PC-9 (cell line): ENCODE measurements around the gene CDH11. TPM values are rescaled to one million over a fixed set of nuclear protein-coding genes. Genes with fewer than 3 reads are reported as not detected.

Experiments used
- BruUV-seq: library from RNA; stranded (reverse); fragments of 400-500 nt; replicated peaks from 2 replicates; lab custom pipeline; 2021; lab: Mats Ljungman, UMichigan
- CTCF ChIA-PET: fragments of 300-600 bp; sonication (Branson Sonifier 250); formaldehyde crosslinking; loops from one replicate; lab custom pipeline; 2022; ENCODE audit warnings: antibody characterized with exemption; lab: Charles Lee
- POLR2A ChIA-PET: fragments of 300-600 bp; sonication (Branson Sonifier 250); formaldehyde crosslinking; loops from one replicate; lab custom pipeline; 2022; ENCODE audit warnings: antibody characterized with exemption; ENCODE audit not compliant: unreplicated experiment; lab: Charles Lee
- DNase-seq, 2 experiments: peaks; one replicate each; pipeline versions ENCODE4 v3.0.0 to v3.0.0-alpha.2; 2015 to 2022; ENCODE audit warnings: mixed read lengths in 1 of 2
- H2AFZ ChIP-seq: fragments of 200-600 bp; sonication (generic); 2 replicates; pipeline ENCODE4 v1.8.1; 2017; ENCODE audit warnings: antibody characterized with exemption
- H3F3A ChIP-seq: fragments of 200-600 bp; sonication (generic); 2 replicates; pipeline ENCODE4 v1.8.1; 2017; ENCODE audit warnings: antibody characterized with exemption, mild to moderate bottlenecking, low read depth; ENCODE audit not compliant: insufficient read depth
- H3K27ac ChIP-seq: fragments of 200-600 bp; sonication (generic); 2 replicates; pipeline ENCODE4 v1.6.1; 2016; ENCODE audit warnings: mixed run types
- H3K27me3 ChIP-seq: fragments of 200-600 bp; sonication (generic); 2 replicates; pipeline ENCODE4 v1.6.1; 2016; ENCODE audit warnings: low read depth, mixed run types; ENCODE audit not compliant: insufficient read depth
- H3K36me3 ChIP-seq: fragments of 200-600 bp; sonication (generic); 2 replicates; pipeline ENCODE4 v1.6.1; 2016; ENCODE audit warnings: low read depth, mixed run types
- H3K4me1 ChIP-seq: fragments of 200-600 bp; sonication (generic); replicated peaks from 2 replicates; pipeline ENCODE4 v1.6.1; 2016; ENCODE audit warnings: mixed run types; ENCODE audit not compliant: insufficient read depth
- H3K4me2 ChIP-seq: fragments of 200-600 bp; sonication (generic); 2 replicates; pipeline ENCODE4 v1.6.1; 2017; ENCODE audit warnings: mixed run types
- H3K4me3 ChIP-seq: fragments of 200-600 bp; sonication (generic); 2 replicates; pipeline ENCODE4 v1.6.1; 2016; ENCODE audit warnings: mixed run types
- H3K79me2 ChIP-seq: fragments of 200-600 bp; sonication (generic); 2 replicates; pipeline ENCODE4 v1.6.1; 2017; ENCODE audit warnings: low read depth, mixed run types
- H3K9me2 ChIP-seq: fragments of 200-600 bp; sonication (generic); 2 replicates; pipeline ENCODE4 v1.8.1; 2017; ENCODE audit warnings: mild to moderate bottlenecking; ENCODE audit not compliant: insufficient read depth
- H3K9me3 ChIP-seq: fragments of 200-600 bp; sonication (generic); 2 replicates; pipeline ENCODE4 v1.8.1; 2016; ENCODE audit warnings: low read depth; ENCODE audit not compliant: insufficient read depth
- H4K20me1 ChIP-seq: fragments of 200-600 bp; sonication (generic); 2 replicates; pipeline ENCODE4 v1.8.1; 2017; ENCODE audit not compliant: insufficient read depth
- CTCF ChIP-seq: fragments of 200-600 bp; sonication (generic); conservative IDR thresholded peaks from 2 replicates; pipeline ENCODE4 v1.6.1; 2017; ENCODE audit warnings: mixed run types, antibody characterized with exemption, mild to moderate bottlenecking, moderate library complexity
- EZH2 ChIP-seq: fragments of 200-600 bp; sonication (generic); IDR thresholded peaks from 2 replicates; pipeline ENCODE4 v1.8.0; 2017; ENCODE audit warnings: antibody characterized with exemption, low read depth
- intact Hi-C: fragments of 100-400 bp; cut with micrococcal nuclease; formaldehyde crosslinking; loops from one replicate; pipeline ENCODE4 v1.10.0; 2022; ENCODE audit not compliant: unreplicated experiment
- total RNA-seq: library from RNA; stranded (reverse); gene quantifications from 2 replicates; pipeline ENCODE4 v1.2.3, GENCODE V29; 2021

CDH11 gene
- total RNA-seq, 1 experiment from 2014 or later = not detected

- Histone ChIP-seq H3K9me3 (no peaks in the 10 kb centered on the region), H3K9me2 (no peaks in the 10 kb centered on the region), H3K27me3 (peaks cover 26% of the 10 kb centered on the region; the same call in 1 of the 2 replicates), H3F3A (no peaks in the 10 kb centered on the region), H4K20me1 (no peaks in the 10 kb centered on the region), H2AFZ (no peak overlapping the region), H3K4me2 (no peak overlapping the region), H3K27ac (no peak overlapping the region), H3K4me3 (no peak overlapping the region), H3K4me1 (no peaks in the 10 kb centered on the region), H3K79me2 (no peaks in the 10 kb centered on the region), H3K36me3 (no peaks in the 10 kb centered on the region)
- no TSS peak for BruUV-seq
- ChIA-PET POLR2A (no interaction called here), CTCF (no interaction called here)
- intact Hi-C loops = no loop called here
- TF ChIP-seq CTCF (no peak), EZH2 (no peak)
- DNase-seq = no peak
Observed at GRCh38 chr16:64900019-64900418, 221.8 kb downstream of the CDH11 start.

- Histone ChIP-seq H3K27me3 (peaks cover 33% of the 10 kb centered on the region; the same call in 1 of the 2 replicates), H3K4me1 (no peaks in the 10 kb centered on the region), H3K9me3 (no peaks in the 10 kb centered on the region), H4K20me1 (no peaks in the 10 kb centered on the region), H3K9me2 (no peaks in the 10 kb centered on the region), H3K27ac (no peak overlapping the region), H3K36me3 (no peaks in the 10 kb centered on the region), H2AFZ (no peak overlapping the region), H3K4me3 (no peak overlapping the region), H3K4me2 (no peak overlapping the region), H3K79me2 (no peaks in the 10 kb centered on the region), H3F3A (no peaks in the 10 kb centered on the region)
- TF ChIP-seq CTCF (no peak), EZH2 (no peak)
- no TSS peak for BruUV-seq
- intact Hi-C loops = no loop called here
- POLR2A ChIA-PET = no interaction called here
- CTCF ChIA-PET = no interaction called here
- DNase-seq = no peak
Observed at GRCh38 chr16:64898159-64898558, 223.7 kb downstream of the CDH11 start.
